K562 (cell line): ENCODE data around the gene SUSD5. TPM values are rescaled to one million over a fixed set of nuclear protein-coding genes. Genes with fewer than 3 reads are reported as not detected.

Experiments used
- DMBX1 ChIP-seq: fragments of 250-450 bp; sonication (Bioruptor Pico); IDR thresholded peaks from 2 replicates; pipeline ENCODE4 v1.8.0; 2022; ENCODE audit warnings: inconsistent platforms, mild to moderate bottlenecking, moderate library complexity, borderline replicate concordance
- FOXK1 ChIP-seq: sonication (generic); formaldehyde crosslinking; IDR thresholded peaks from 2 replicates; pipeline ENCODE4 v1.8.0; 2022; ENCODE audit warnings: missing genetic modification reagents, mild to moderate bottlenecking, borderline replicate concordance
- HBP1 ChIP-seq: fragments of 450-650 bp; formaldehyde crosslinking; IDR thresholded peaks from 2 replicates; pipeline ENCODE4 v1.4.0; 2022; ENCODE audit warnings: missing genetic modification characterization
- LCOR ChIP-seq: sonication (generic); formaldehyde crosslinking; IDR thresholded peaks from 2 replicates; pipeline ENCODE4 v1.8.0; 2022; ENCODE audit warnings: mild to moderate bottlenecking, missing genetic modification reagents
- PHB ChIP-seq: fragments of 250-450 bp; sonication (Bioruptor Pico); IDR thresholded peaks from 2 replicates; pipeline ENCODE4 v1.5.0; 2021
- PHB2 ChIP-seq: fragments of 450-650 bp; IDR thresholded peaks from 2 replicates; pipeline ENCODE4 v1.6.1; 2017; ENCODE audit warnings: low read depth
- SUPT5H ChIP-seq: fragments of 450-650 bp; IDR thresholded peaks from 2 replicates; pipeline ENCODE4 v1.6.1; 2016
- THAP7 ChIP-seq: fragments of 250-450 bp; sonication (Bioruptor Pico); IDR thresholded peaks from 2 replicates; pipeline ENCODE4 v1.5.0; 2021
- polyA plus RNA-seq, 8 experiments: library from polyadenylated mRNA; depleted of rRNA in 4 of 8; stranded (reverse) in 5 of 8; unstranded in 3 of 8; fragments of >200 nt; fragmentation: Nextera tagmentation in 2 of 8; fragmentation: Illumina TruSeq in 1 of 8; extraction: Ambion mirVana in 2 of 8; extraction: Trizol in 1 of 8; gene quantifications; 2 replicates each; pipeline versions ENCODE4 v1.2.1 to v1.2.3, GENCODE V29; 2011 to 2014; ENCODE audit warnings: inconsistent platforms in 1 of 8, missing spikeins in 1 of 8
- total RNA-seq, 7 experiments: library from RNA; depleted of rRNA in 6 of 7; stranded (reverse); fragments of >200 nt in 6 of 7; fragmentation: Illumina TruSeq in 2 of 7; extraction: Trizol in 2 of 7; gene quantifications; 2 replicates each; pipeline versions ENCODE4 v1.2.1 to v1.2.3, GENCODE V29; 2011 to 2021; ENCODE audit warnings: low replicate concordance in 1 of 7
- TF ChIP-seq, protein P1 (sequence below), 2 experiments: fragments of 450-650 bp; IDR thresholded peaks; 2 replicates each; pipeline ENCODE4 v1.6.1; 2018; ENCODE audit warnings: mild to moderate bottlenecking in 2 of 2, low read depth in 1 of 2; ENCODE audit not compliant: partially characterized antibody in 2 of 2

SUSD5 gene
- total and polyA plus RNA-seq, 9 of the 15 experiments (the other 6 are each of a cell fraction or from before 2014, with no cell fraction given): not detected

- TF ChIP-seq HBP1 (CRISPR knock-in tag): no peak
- TF ChIP-seq FOXK1: 0 out of 2 replicates have a peak, but pooled peaks have one; percentile 22
- TF ChIP-seq THAP7 (CRISPR knock-in tag): 0 out of 2 replicates have a peak, but pooled peaks have one; percentile 16
- no peak for TF ChIP-seq DMBX1 (CRISPR knock-in tag)
- peak; percentile 64 for TF ChIP-seq SUPT5H
- TF ChIP-seq PHB2: no peak
- peak; percentile 23; the same call in 1 of the 2 replicates for TF ChIP-seq PHB (CRISPR knock-in tag)
- TF ChIP-seq, protein P1, sequence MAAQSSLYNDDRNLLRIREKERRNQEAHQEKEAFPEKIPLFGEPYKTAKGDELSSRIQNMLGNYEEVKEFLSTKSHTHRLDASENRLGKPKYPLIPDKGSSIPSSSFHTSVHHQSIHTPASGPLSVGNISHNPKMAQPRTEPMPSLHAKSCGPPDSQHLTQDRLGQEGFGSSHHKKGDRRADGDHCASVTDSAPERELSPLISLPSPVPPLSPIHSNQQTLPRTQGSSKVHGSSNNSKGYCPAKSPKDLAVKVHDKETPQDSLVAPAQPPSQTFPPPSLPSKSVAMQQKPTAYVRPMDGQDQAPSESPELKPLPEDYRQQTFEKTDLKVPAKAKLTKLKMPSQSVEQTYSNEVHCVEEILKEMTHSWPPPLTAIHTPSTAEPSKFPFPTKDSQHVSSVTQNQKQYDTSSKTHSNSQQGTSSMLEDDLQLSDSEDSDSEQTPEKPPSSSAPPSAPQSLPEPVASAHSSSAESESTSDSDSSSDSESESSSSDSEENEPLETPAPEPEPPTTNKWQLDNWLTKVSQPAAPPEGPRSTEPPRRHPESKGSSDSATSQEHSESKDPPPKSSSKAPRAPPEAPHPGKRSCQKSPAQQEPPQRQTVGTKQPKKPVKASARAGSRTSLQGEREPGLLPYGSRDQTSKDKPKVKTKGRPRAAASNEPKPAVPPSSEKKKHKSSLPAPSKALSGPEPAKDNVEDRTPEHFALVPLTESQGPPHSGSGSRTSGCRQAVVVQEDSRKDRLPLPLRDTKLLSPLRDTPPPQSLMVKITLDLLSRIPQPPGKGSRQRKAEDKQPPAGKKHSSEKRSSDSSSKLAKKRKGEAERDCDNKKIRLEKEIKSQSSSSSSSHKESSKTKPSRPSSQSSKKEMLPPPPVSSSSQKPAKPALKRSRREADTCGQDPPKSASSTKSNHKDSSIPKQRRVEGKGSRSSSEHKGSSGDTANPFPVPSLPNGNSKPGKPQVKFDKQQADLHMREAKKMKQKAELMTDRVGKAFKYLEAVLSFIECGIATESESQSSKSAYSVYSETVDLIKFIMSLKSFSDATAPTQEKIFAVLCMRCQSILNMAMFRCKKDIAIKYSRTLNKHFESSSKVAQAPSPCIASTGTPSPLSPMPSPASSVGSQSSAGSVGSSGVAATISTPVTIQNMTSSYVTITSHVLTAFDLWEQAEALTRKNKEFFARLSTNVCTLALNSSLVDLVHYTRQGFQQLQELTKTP (IDR thresholded peaks at IDR 0.05; ENCODE audit: low read depth in 1 of 2, partially characterized antibody in 2 of 2): peak in 1 of 2 experiments; percentile 13
- TF ChIP-seq LCOR (CRISPR knock-in tag): 0 out of 2 replicates have a peak, but pooled peaks have one; percentile 41
These were observed 104.0 kb downstream of the SUSD5 start (continued) for GRCh38 chr3:33114622-33115023.
